OCI-M2 (cell line): ENCODE measurements around the gene KCNG4.
"Not testable (repeated sequence)": the region's sequence is repeated elsewhere in the genome, so short reads cannot be mapped to it uniquely, and the experiment has no call there.

ENCODE experiments used
- DNase-seq: peaks from one replicate; lab custom pipeline; 2025; ENCODE audit not compliant: unreplicated experiment; lab: John Stamatoyannopoulos, UW

The KCNG4 gene

DNA sequence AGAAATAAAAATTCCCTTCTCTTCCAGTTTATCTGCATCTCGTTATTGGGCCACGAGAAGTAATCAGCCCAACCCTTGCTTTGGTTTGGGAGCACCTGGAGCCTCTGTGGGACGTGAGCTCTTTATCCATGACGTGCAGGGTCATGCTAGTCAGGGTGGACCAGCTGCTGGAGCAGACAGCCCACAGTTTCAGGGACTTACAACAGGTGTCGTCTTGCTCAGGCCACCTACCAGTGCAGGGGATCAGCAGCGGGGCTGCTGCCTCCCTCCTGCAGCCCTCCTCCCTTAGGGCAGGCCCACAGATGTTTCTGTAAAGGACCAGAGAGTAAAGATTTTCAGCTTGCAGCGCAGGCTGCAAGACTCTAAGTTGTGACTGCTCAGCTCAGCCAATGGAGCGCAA lies 31.9 kb downstream of the KCNG4 start:
- no peak for DNase-seq

DNA sequence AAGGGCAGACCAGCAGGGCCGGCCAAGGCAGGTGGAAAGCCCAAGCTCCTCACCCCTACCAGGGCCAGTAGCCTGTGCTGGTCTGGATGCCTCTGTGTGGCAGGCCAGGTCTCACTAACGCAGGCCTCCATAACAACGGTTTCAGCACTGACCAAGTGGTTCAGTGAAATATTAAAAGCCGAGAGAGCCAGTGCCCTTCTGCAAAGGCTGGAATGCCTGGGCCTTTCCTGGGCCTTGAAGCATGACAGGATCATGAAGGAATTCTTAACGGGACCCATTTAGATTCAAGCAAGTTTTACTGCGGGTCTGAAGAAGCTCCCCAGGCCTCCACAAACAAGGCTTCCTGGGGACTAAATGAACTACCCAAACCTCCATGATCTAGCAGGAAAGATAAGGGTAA lies 32.6 kb downstream of the KCNG4 start:
- no peak for DNase-seq

DNA sequence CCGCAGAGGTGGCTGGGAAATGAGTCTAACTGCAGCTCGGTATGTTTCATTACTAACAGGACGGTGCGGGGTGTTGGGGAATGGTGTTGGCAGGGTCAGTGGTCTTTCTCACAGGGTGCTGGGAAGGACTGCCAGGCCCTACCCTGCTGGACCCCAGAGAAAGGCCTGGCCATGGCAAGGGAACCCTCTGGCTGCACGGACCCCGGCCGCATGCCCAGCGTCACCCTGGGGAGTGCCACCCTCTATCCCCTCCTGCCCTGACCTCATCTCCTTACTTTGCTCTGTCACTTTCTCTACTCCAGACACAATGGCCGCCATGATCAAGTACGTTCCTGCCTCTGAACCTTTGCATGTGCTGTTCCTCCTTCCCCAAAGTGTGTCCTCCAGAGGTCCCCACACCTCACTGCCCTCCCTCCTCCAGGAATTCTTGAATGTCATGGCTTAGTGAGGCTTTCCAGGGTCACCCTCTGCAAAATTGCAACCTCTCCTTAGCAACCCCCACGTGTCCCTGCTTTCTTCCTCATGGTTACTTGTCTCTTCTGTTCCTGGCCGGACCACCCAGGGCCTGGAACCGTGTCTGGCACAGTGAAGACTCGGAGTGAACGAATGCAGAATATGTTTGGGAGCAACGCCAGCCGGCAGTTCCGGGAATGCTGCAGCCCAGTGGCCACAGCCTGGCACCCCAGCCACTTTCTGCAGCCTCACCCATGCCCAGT lies 33.7 kb downstream of the KCNG4 start:
- DNase-seq: no peak

- not testable (repeated sequence) for DNase-seq
These were observed 34.7 kb downstream of the KCNG4 start for GRCh38 chr16:84205123-84205522.

GRCh38 chr16:84204551-84204950 lies 35.3 kb downstream of the KCNG4 start:
- not testable (repeated sequence) for DNase-seq

DNA sequence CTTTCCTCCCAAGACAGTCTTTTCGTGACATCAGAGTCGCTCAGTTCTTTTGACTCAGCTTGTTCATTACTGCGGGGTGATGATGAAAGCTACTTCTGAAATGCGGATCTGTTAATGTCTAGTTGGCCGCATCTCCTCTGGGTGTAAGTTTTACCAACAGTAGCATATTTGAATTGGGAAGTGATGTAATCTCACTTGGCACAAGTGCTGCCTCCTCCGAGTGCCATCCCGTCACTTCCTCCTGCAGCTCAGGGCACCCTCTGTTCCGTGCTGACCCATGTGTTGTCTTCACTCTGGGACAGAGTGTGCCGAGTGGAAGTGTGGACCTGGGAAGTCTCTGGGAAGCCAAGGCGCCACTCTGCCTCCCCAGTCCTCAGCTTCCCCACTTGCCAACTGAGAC lies 40.0 kb downstream of the KCNG4 start:
- DNase-seq: no peak

GRCh38 chr16:84199097-84199496 lies 40.7 kb downstream of the KCNG4 start:
- DNase-seq: no peak

DNA sequence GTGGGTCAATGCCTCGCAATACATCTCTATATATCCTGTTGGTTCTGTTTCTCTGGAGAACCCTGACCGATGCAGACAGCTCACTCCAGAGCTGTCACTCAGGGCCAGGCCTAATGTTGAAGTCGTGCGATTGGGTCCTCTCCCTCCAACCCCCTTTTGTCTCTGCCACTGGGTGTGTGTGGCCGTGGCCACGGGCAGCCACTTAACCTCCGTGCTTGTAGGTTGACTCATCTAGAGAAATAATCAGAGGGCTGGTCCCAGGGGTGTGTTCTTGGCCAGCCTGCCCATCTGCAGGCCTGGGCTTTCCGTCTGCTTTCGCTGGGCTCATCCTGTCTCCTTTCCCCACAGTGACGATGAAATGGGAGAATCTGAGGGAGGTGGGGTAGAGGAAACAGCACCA lies 41.4 kb downstream of the KCNG4 start:
- no peak for DNase-seq

GRCh38 chr16:84197466-84198128 lies 42.2 kb downstream of the KCNG4 start:
- DNase-seq: no peak

- no peak for DNase-seq
These were observed 43.0 kb downstream of the KCNG4 start for GRCh38 chr16:84196727-84197394.

DNA sequence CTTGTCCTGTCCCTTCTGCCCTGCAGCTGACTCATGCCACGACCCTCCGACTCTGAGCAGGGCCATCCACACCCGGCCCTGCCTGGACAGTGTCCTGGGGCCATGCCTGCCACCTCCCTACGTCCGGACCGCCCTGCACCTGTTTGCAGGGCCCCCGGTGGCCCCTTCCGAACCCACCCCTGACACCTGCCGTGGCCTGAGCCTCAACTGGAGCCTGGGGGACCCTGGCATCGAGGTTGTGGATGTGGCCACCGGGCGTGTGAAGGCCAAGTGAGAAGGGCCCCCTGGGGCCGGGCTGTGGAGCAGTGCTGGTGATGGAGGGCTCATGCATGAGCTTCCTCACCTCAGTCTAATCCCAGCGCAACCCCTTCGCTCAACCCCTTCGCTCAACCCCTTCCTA lies 43.7 kb downstream of the KCNG4 start:
- no peak for DNase-seq

GRCh38 chr16:84195201-84196093 lies 44.4 kb downstream of the KCNG4 start:
- DNase-seq: no peak

DNA sequence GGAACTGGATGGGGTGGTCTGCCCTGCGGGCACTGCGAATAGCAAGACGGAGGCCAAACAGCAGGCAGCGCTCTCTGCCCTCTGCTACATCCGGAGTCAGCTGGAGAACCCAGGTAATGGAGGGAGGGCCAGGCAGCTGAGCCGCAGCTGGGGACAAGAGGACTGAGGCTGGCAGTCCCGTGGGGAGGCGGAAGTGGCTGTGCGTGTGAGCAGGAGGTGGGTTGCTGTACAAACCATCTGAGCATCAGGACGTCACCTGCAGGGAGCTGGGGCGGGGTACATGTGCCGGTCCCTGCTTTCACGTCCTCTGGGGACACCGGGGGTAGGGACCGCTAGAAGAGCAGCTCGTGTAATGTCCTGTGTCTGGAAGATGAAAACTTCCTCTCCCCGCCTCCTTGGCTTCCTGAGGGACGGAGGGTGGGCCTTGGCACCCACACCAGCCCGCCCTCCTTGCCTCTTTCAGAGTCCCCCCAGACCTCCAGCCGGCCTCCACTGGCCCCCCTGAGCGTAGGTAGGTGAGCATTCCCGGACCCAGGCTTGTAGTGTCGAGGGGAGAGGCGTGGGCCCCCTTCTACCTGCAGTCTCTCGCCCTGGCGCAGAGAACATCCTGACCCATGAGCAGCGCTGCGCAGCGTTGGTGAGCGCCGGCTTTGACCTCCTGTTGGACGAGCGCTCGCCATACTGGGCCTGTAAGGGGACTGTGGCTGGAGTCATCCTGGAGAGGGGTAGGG lies 45.2 kb downstream of the KCNG4 start:
- no peak for DNase-seq

- DNase-seq: no peak
These were observed 45.8 kb downstream of the KCNG4 start for GRCh38 chr16:84194018-84194417.

GRCh38 chr16:84193480-84193879 lies 46.3 kb downstream of the KCNG4 start:
- no peak for DNase-seq

DNA sequence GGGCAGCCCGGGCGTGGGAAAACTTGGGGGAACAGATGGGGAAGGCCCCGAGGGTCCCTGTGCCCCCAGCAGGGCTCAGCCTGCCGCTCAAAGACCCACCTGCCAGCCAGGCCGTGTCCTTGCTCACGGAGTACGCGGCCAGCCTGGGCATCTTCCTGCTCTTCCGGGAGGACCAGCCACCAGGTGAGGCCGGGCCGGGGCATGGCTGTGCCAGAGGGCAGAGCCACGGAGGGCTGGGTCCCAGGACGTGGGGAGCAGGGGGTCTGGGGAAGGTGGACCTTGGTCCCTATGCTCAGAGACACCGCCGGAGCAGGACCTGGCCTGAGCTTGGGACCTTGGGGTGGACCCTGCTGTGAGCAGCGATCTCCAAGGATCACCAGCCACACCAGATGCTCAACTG lies 48.3 kb downstream of the KCNG4 start:
- DNase-seq: no peak

DNA sequence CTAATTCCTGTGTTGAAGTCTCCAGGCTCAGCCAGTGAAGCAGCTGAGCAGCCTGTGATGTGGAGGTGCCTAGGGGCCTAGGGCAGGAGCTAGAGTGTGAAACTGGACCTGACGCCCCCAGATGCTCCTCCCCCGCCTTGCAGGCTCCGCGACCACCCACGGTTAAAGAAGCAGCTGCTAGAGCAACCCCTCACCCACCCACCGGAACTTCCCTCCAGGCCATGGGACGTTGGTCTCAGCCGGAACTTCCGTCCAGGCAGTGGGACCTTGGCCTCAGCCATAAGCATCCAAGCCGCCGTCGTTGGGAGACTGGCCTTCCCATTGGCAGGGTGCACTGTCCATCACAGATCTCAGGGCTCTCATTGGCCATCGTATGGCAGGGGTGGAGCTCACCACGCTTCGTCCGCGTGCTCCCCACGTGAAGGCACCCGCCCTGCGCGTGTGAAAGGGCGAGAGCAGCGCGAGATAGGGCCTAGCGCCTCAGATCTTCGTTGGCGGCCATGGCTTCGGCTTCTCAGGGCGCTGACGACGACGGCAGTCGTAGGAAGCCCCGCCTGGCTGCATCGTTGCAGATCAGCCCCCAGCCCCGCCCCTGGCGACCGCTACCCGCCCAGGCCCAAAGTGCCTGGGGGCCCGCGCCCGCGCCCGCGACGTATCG lies 49.0 kb downstream of the KCNG4 start, which contains the start of gene ADAD2:
Gene ADAD2, plus strand, starts transcription at position 427 of the 658 bp plus-strand sequence. Its CDS starts 74 bp downstream, at position 501.
- no peak for DNase-seq

- peak; percentile 68 for DNase-seq
These were observed 53.0 kb downstream of the KCNG4 start, which contains the start of gene TAF1C for GRCh38 chr16:84186685-84187437. TSS of gene TAF1C (minus strand) at chr16:84187057. CDS start at chr16:84184988, 2,069 bp downstream.

- DNase-seq: no peak
These were observed 55.0 kb downstream of the KCNG4 start for GRCh38 chr16:84184775-84185174.
